ENCODE data around the gene GOLM1.
"Not testable (repeated sequence)": the region's sequence is repeated elsewhere in the genome, so short reads cannot be mapped to it uniquely, and the experiment has no call there.

Gene GOLM1

GRCh38 chr9:86098824-86099700, at the start of gene GOLM1:
Gene GOLM1, minus strand, starts transcription at chr9:86099558. Its CDS starts 20,238 bp downstream, at chr9:86079320.
- peak in 1 of 2 donors; percentile 14 for DNase-seq (ENCODE audit: low read depth in 2 of 2)

- not testable (repeated sequence) for DNase-seq (ENCODE audit: low read depth in 2 of 2)
Measured at GRCh38 chr9:86146671-86147070, 47.3 kb upstream of the GOLM1 start.

GRCh38 chr9:86145960-86146359, 46.6 kb upstream of the GOLM1 start:
- not testable (repeated sequence) for DNase-seq (ENCODE audit: low read depth in 2 of 2)

- no peak for DNase-seq (ENCODE audit: low read depth in 2 of 2)
Measured at GRCh38 chr9:86142973-86143372, 43.6 kb upstream of the GOLM1 start.

- DNase-seq (ENCODE audit: low read depth in 2 of 2), result no peak
Measured at GRCh38 chr9:86141843-86142242, 42.5 kb upstream of the GOLM1 start.

GRCh38 chr9:86135371-86135770, 36.0 kb upstream of the GOLM1 start:
- DNase-seq (ENCODE audit: low read depth in 2 of 2), result no peak

- DNase-seq (ENCODE audit: low read depth in 2 of 2), result no peak
Measured at GRCh38 chr9:86134361-86134760, 35.0 kb upstream of the GOLM1 start.

- DNase-seq (ENCODE audit: low read depth in 2 of 2), result no peak
Measured at GRCh38 chr9:86128235-86128822, 29.0 kb upstream of the GOLM1 start.

GRCh38 chr9:86126998-86127972, 27.9 kb upstream of the GOLM1 start:
- no peak for DNase-seq (ENCODE audit: low read depth in 2 of 2)

- no peak for DNase-seq (ENCODE audit: low read depth in 2 of 2)
Measured at GRCh38 chr9:86122311-86122710, 23.0 kb upstream of the GOLM1 start.

GRCh38 chr9:86119457-86119856, 20.1 kb upstream of the GOLM1 start:
- DNase-seq (ENCODE audit: low read depth in 2 of 2), result no peak

GRCh38 chr9:86116425-86116824, 17.1 kb upstream of the GOLM1 start:
- DNase-seq (ENCODE audit: low read depth in 2 of 2), result no peak

GRCh38 chr9:86115886-86116285, 16.5 kb upstream of the GOLM1 start:
- no peak for DNase-seq (ENCODE audit: low read depth in 2 of 2)

GRCh38 chr9:86112057-86112456, 12.7 kb upstream of the GOLM1 start:
- DNase-seq (ENCODE audit: low read depth in 2 of 2), result no peak

GRCh38 chr9:86102626-86103025, 3.3 kb upstream of the GOLM1 start:
- no peak for DNase-seq (ENCODE audit: low read depth in 2 of 2)

GRCh38 chr9:86099701-86100364, 475 bp upstream of the GOLM1 start:
- no peak for DNase-seq (ENCODE audit: low read depth in 2 of 2)

GRCh38 chr9:86097510-86098224, 1.7 kb downstream of the GOLM1 start:
- no peak for DNase-seq (ENCODE audit: low read depth in 2 of 2)

GRCh38 chr9:86096386-86096785, 3.0 kb downstream of the GOLM1 start:
- no peak for DNase-seq (ENCODE audit: low read depth in 2 of 2)

- DNase-seq (ENCODE audit: low read depth in 2 of 2), result no peak
Measured at GRCh38 chr9:86093788-86094555, 5.4 kb downstream of the GOLM1 start.

- no peak for DNase-seq (ENCODE audit: low read depth in 2 of 2)
Measured at GRCh38 chr9:86091477-86091876, 7.9 kb downstream of the GOLM1 start.

Measured in stimulated activated CD8-positive, alpha-beta memory T cell treated with anti-CD3 and anti-CD28 coated beads, Interleukin-7, amount 100 ng/mL, for 4 hours (primary cell).